Prostate gland (tissue), 2 donors: Measurements from ENCODE around the gene PML.

Experiments
- POLR2A ChIP-seq: fragments of 450-650 bp; IDR thresholded peaks from one replicate; pipeline ENCODE4 v1.6.1; 2016; ENCODE audit warnings: antibody characterized with exemption, mild to moderate bottlenecking
- POLR2AphosphoS5 ChIP-seq: sonication (generic); formaldehyde crosslinking; IDR thresholded peaks from one replicate; pipeline ENCODE4 v1.6.1; 2017; ENCODE audit warnings: antibody characterized with exemption
- TF ChIP-seq, protein P1 (sequence below), 4 experiments: fragments of 200-600 bp in 2 of 4; fragments of 450-650 bp in 2 of 4; sonication (generic) in 2 of 4; IDR thresholded peaks; 1 replicate in 3 of 4; 2 replicates in 1 of 4; pipeline ENCODE4 v1.5.1; 2016 to 2019; ENCODE audit warnings: antibody characterized with exemption in 4 of 4, mild to moderate bottlenecking in 2 of 4, moderate library complexity in 2 of 4

DNA sequence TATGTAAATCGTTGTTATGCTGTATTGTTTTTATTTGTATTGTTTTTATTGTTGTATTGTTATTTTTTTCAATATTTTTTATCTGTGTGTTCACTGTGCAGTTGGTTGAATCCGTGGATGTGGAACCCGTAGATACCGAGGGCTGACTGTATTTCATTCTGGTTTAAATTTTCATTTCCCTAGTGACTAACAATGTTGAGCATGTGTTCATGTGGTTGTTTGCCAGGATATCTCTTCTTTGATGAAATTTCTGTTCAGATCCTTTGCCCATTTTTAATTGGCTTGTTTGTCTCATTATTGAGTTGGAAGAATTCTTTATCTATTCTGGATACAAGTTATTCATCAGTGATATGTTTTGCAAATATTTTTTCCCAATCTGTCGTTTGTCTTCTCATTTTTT, 32.1 kb upstream of the PML start:
- TF ChIP-seq, protein P1, sequence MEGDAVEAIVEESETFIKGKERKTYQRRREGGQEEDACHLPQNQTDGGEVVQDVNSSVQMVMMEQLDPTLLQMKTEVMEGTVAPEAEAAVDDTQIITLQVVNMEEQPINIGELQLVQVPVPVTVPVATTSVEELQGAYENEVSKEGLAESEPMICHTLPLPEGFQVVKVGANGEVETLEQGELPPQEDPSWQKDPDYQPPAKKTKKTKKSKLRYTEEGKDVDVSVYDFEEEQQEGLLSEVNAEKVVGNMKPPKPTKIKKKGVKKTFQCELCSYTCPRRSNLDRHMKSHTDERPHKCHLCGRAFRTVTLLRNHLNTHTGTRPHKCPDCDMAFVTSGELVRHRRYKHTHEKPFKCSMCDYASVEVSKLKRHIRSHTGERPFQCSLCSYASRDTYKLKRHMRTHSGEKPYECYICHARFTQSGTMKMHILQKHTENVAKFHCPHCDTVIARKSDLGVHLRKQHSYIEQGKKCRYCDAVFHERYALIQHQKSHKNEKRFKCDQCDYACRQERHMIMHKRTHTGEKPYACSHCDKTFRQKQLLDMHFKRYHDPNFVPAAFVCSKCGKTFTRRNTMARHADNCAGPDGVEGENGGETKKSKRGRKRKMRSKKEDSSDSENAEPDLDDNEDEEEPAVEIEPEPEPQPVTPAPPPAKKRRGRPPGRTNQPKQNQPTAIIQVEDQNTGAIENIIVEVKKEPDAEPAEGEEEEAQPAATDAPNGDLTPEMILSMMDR (IDR thresholded peaks at IDR 0.05) = no peak
- TF ChIP-seq POLR2A (no peak), POLR2AphosphoS5 (no peak)
